NCI-H128 (cell line): ENCODE results near the gene SGMS2.
"Not testable (repeated sequence)": the region's sequence is repeated elsewhere in the genome, so short reads cannot be mapped to it uniquely, and the experiment has no call there.

Experiments
- DNase-seq: peaks from one replicate; lab custom pipeline; 2025; ENCODE audit not compliant: unreplicated experiment; lab: John Stamatoyannopoulos, UW

The SGMS2 gene

DNA sequence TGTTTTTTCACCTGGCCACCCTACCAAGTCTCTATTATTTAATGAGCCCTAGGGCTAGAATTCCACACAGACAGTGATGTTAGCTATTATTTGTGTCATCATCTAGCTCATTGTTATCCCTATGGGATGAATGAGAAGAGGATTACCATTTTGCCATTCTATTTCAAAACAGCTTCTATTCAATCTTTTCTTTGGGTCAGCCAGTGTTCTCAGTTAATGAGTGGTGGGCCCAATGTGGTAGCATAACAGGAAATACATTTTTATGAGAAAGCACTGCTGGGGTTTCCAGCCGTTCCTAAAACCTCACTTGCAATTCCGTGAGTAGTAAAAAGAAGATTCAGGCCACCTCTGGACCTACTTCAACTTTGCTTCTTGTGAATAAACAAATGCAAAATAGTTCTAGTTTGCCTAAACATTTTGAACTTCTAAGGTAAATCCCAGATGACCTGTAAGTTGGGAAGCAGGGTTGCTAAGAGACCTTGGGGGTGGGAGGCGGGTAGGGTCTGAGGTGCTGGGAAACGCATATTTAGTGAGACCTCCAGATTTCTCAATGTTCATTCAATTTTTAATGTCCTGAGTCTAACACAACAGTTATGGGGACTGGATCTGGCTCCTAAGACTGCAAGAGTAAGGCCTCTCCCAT lies 81.8 kb downstream of the SGMS2 start:
- no peak for DNase-seq

DNA sequence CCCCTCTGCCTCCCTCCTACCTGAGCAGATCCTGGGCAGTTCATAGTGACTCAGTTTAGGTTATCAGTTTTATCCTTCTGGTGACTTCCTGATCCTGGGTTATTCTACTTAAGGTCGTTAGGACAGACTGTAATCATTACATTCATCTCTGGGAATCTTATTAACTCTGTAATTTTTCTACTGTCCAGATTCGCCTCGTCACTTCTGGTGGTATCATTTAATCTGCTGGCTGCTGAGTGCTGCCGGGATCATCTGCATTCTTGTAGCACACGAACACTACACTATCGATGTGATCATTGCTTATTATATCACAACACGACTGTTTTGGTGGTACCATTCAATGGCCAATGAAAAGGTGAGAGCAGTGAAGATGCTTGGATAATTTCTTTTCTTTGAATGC lies 83.6 kb downstream of the SGMS2 start:
- no peak for DNase-seq

GRCh38 chr4:107913283-107913899 lies 88.7 kb downstream of the SGMS2 start:
- DNase-seq = no peak

GRCh38 chr4:107915220-107915619 lies 90.5 kb downstream of the SGMS2 start:
- no peak for DNase-seq

DNA sequence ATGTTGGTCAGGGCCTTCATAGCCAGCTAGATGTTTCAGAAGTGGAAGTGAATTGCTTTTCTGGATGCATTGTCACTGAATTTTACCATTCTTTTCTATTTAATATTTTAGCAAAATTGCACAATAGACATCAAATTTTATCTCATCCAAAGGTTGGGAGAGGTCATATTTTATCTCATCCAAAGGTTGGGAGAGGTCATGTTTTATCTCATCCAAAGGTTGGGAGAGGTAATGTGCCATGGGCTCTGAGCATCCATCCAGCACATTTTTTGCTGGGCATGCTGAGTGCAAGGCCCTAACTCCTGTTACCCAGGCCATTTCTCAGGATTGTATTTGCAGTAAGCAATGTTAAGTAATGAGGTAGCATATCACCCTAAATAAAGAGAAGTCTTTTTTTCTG lies 91.9 kb downstream of the SGMS2 start:
- no peak for DNase-seq

GRCh38 chr4:107917500-107917899 lies 92.8 kb downstream of the SGMS2 start:
- no peak for DNase-seq

GRCh38 chr4:107922486-107923473 lies 98.0 kb downstream of the SGMS2 start:
- DNase-seq = no peak

GRCh38 chr4:107925713-107926112 lies 101.0 kb downstream of the SGMS2 start:
- not testable (repeated sequence) for DNase-seq

DNA sequence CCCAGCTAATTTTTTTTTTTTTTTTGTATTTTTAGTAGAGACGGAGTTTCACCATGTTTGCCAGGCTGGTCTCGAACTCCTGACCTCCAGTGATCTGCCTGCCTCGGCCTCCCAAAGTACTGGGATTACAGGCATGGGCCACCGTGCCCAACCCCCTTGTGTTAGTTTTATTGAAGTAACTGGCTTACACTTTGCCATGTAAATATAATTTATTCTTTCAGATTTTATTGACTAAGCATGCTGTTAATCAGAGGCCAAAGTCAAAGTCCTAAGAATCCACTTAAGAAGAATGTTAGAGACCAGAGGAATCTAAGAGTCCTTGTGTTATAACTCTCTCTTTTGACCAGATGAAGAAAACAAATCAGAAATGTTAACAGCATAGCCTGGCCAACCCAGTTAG lies 102.1 kb downstream of the SGMS2 start:
- not testable (repeated sequence) for DNase-seq

DNA sequence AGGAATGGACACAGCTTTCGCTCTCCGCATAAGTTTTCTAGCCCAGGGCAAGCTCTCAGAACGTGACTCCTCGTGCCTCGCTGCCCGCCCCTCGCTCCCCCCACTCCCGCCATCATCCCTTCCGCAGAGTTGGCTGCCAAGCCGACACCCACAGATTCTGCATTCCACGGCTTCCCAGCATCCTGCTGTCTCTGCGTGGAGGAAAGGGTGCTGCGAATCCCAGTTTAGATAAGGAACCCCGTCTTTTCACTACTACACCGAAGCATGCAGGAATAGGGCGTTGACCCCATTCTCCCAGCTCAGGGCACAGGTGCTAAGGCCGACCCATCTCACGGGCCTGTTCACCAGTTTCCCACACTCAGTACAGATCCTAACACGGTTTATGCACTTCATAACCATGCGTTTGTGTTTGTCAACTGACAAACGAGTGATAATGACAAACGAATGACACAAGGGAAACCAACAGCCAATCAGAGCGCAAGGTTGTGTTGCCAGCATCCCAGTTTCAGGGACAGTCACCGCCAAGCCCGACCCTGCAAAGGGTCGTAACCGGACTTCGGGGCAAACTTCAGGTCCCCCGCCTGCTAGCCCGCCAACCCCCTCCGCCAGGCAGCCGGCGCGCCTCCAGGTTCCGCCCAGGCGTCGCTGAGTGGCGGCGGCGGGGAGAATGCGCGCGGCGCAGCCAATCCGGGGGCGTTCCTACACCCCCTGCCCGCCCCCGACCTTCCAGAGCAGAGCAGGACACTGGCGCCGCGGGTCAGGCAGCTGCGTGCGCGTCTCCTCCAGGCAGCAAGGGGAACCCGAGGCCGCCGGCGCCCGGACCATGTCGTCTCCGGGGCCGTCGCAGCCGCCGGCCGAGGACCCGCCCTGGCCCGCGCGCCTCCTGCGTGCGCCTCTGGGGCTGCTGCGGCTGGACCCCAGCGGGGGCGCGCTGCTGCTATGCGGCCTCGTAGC lies 106.4 kb downstream of the SGMS2 start, which contains the start of gene CYP2U1:
CYP2U1 (plus strand) TSS at position 729 of the 954 bp plus-strand sequence; CDS start at position 824, 95 bp downstream.
- DNase-seq = peak; percentile 11

- DNase-seq = no peak
These were observed 107.1 kb downstream of the SGMS2 start for GRCh38 chr4:107931775-107932321.

GRCh38 chr4:107935246-107935645 lies 110.5 kb downstream of the SGMS2 start:
- no peak for DNase-seq

- no peak for DNase-seq
These were observed 112.3 kb downstream of the SGMS2 start for GRCh38 chr4:107937040-107937439.

GRCh38 chr4:107939307-107939706 lies 114.6 kb downstream of the SGMS2 start:
- no peak for DNase-seq

DNA sequence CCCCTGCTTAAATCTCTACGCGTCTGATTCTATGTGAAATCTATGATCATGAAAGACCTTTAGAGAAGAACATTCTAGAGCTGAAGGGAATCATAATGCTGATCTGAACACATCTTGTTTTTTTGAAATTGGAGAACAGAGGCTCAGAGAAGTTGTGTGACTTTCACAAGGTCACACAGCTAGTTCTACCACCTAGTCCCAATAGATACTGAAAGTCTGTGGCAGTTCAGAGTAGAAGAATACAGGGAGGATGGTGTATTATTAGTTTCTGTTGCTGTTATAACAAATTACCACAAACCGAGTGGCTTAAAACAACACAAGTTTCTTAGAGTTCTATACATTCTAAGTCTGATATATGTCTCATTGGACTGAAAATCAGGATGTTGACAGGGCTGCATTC lies 121.1 kb downstream of the SGMS2 start:
- DNase-seq = no peak

GRCh38 chr4:107950746-107951540 lies 126.2 kb downstream of the SGMS2 start:
- DNase-seq = no peak

DNA sequence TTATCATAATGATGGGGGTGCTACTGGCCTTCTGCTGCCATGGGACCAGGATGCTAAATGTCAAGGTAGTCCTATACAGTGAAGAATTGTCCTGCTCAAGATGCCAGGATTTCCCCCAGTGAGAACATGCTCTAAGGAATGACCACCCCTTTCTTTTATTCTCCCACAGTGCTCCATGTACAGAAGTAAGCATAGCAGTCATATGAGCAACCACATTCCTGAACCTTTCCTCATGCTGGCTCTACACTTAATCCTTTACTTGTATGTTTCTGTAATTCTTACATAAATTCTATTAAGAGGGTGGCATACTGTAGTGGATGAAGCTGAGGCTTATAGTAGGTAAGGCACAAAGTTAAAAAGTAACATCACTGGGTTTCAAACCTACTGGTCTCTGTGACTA lies 126.8 kb downstream of the SGMS2 start:
- no peak for DNase-seq

GRCh38 chr4:107956011-107956410 lies 131.3 kb downstream of the SGMS2 start:
- DNase-seq = no peak
